GM12874 (cell line): Measurements from ENCODE around the gene APOA1.

Experiments used
- TF ChIP-seq, protein P1 (sequence below): IDR thresholded peaks from 2 replicates; pipeline ENCODE4 v1.5.1; 2011; ENCODE audit warnings: low read depth, mild to moderate bottlenecking, control low read depth, low read length, moderate library complexity; ENCODE audit not compliant: insufficient read depth

APOA1 gene

DNA sequence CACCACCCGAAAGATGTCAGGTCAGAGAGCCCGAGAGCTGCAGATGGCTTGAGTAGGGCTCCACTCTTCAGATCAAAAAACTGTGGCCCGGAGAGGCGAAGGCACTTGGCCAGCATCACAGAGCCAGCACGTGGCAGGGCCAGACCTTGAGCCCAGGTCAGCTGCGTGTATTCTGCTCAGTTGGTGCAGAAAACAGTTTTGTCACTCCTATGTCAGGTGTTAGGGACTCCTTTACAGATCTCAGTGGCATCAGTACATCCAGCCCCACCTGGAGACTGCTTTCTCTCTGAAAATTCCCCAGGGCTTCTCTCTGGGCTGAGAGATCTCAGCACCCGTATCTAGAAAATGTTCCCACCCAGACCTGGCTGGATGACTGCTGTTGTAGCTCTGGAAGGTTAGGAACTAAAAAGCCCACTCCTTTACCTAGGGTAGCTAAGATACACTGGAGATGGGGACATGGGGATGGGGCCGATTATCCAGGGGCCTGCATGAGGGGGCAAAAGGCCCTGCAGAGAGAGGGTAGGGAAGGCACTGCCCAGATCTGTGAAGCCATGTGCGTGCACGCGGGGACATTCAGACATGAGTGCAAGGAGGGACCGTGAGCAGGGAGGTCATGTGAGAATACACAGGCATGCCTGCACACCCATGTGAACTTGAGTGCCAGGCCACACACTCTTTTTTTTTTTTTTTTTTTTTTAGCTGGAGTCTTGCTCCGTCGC is 3.4 kb downstream of the APOA1 start:
- TF ChIP-seq, protein P1, sequence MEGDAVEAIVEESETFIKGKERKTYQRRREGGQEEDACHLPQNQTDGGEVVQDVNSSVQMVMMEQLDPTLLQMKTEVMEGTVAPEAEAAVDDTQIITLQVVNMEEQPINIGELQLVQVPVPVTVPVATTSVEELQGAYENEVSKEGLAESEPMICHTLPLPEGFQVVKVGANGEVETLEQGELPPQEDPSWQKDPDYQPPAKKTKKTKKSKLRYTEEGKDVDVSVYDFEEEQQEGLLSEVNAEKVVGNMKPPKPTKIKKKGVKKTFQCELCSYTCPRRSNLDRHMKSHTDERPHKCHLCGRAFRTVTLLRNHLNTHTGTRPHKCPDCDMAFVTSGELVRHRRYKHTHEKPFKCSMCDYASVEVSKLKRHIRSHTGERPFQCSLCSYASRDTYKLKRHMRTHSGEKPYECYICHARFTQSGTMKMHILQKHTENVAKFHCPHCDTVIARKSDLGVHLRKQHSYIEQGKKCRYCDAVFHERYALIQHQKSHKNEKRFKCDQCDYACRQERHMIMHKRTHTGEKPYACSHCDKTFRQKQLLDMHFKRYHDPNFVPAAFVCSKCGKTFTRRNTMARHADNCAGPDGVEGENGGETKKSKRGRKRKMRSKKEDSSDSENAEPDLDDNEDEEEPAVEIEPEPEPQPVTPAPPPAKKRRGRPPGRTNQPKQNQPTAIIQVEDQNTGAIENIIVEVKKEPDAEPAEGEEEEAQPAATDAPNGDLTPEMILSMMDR: no peak

DNA sequence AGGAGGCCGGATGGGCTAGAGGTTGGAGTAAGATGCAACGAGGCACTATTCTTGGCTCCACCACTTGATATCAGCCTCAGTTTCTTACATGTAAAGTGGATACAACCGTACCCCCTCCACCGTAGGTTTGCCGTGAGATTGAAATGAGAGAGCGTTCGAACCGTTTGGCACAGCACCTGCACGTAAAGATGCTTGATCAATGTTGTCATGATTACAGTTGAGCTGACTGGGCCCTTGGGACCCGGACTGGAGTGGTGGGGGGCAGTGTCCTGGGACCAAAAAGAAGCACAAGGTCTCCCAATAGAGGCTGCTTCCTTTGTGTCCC is 4.0 kb downstream of the APOA1 start:
- TF ChIP-seq, protein P1: no peak

DNA sequence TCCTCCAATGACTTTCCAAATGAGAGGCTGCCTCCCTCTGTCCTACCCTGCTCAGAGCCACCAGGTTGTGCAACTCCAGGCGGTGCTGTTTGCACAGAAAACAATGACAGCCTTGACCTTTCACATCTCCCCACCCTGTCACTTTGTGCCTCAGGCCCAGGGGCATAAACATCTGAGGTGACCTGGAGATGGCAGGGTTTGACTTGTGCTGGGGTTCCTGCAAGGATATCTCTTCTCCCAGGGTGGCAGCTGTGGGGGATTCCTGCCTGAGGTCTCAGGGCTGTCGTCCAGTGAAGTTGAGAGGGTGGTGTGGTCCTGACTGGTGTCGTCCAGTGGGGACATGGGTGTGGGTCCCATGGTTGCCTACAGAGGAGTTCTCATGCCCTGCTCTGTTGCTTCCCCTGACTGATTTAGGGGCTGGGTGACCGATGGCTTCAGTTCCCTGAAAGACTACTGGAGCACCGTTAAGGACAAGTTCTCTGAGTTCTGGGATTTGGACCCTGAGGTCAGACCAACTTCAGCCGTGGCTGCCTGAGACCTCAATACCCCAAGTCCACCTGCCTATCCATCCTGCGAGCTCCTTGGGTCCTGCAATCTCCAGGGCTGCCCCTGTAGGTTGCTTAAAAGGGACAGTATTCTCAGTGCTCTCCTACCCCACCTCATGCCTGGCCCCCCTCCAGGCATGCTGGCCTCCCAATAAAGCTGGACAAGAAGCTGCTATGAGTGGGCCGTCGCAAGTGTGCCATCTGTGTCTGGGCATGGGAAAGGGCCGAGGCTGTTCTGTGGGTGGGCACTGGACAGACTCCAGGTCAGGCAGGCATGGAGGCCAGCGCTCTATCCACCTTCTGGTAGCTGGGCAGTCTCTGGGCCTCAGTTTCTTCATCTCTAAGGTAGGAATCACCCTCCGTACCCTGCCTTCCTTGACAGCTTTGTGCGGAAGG is 4.8 kb downstream of the APOA1 start:
- TF ChIP-seq, protein P1: no peak

DNA sequence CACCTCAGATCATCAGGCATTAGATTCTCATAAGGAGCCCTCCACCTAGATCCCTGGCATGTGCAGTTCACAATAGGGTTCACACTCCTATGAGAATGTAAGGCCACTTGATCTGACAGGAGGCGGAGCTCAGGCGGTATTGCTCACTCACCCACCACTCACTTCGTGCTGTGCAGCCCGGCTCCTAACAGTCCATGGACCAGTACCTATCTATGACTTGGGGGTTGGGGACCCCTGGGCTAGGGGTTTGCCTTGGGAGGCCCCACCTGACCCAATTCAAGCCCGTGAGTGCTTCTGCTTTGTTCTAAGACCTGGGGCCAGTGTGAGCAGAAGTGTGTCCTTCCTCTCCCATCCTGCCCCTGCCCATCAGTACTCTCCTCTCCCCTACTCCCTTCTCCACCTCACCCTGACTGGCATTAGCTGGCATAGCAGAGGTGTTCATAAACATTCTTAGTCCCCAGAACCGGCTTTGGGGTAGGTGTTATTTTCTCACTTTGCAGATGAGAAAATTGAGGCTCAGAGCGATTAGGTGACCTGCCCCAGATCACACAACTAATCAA is 5.6 kb downstream of the APOA1 start:
- TF ChIP-seq, protein P1: no peak

DNA sequence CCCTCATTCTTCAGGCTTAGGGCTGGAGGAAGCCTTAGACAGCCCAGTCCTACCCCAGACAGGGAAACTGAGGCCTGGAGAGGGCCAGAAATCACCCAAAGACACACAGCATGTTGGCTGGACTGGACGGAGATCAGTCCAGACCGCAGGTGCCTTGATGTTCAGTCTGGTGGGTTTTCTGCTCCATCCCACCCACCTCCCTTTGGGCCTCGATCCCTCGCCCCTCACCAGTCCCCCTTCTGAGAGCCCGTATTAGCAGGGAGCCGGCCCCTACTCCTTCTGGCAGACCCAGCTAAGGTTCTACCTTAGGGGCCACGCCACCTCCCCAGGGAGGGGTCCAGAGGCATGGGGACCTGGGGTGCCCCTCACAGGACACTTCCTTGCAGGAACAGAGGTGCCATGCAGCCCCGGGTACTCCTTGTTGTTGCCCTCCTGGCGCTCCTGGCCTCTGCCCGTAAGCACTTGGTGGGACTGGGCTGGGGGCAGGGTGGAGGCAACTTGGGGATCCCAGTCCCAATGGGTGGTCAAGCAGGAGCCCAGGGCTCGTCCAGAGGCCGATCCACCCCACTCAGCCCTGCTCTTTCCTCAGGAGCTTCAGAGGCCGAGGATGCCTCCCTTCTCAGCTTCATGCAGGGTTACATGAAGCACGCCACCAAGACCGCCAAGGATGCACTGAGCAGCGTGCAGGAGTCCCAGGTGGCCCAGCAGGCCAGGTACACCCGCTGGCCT is 7.1 kb downstream of the APOA1 start:
- TF ChIP-seq, protein P1: no peak

DNA sequence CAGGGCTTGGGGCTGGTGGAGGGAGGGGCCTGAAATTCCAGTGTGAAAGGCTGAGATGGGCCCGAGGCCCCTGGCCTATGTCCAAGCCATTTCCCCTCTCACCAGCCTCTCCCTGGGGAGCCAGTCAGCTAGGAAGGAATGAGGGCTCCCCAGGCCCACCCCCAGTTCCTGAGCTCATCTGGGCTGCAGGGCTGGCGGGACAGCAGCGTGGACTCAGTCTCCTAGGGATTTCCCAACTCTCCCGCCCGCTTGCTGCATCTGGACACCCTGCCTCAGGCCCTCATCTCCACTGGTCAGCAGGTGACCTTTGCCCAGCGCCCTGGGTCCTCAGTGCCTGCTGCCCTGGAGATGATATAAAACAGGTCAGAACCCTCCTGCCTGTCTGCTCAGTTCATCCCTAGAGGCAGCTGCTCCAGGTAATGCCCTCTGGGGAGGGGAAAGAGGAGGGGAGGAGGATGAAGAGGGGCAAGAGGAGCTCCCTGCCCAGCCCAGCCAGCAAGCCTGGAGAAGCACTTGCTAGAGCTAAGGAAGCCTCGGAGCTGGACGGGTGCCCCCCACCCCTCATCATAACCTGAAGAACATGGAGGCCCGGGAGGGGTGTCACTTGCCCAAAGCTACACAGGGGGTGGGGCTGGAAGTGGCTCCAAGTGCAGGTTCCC is 7.8 kb downstream of the APOA1 start, which contains the start of gene APOC3:
Gene APOC3, plus strand, starts transcription at position 383 of the 659 bp plus-strand sequence. CDS start 676 bp downstream, outside the sequence.
- TF ChIP-seq, protein P1: no peak
